ENCODE results near the gene HOPX.
"Not testable (repeated sequence)": the region's sequence is repeated elsewhere in the genome, so short reads cannot be mapped to it uniquely, and the experiment has no call there.

Gene HOPX

DNA sequence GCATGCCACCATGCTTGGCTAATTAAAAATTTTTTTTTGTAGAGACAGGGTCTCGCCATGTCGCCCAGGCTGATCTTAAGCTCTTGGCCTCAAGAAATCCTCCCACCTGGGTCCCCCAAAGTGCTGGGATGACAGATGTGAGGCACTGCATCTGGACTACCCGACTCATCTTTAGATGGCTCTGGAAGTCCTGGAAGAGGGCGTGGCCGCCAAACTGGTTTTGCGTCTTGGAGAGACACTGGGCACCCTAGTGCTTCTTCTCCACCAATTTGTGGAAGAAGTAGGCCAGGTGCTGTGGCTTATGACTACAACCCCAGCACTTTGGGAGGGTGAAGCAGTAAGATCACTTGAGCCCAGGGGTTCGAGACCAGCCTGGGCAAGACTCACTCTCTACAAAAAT lies 47.6 kb downstream of the HOPX start:
- no peak overlapping the region for H3K4me3 ChIP-seq (ENCODE audit: low read length)
- no peak for TF ChIP-seq ZNF274 (IDR thresholded peaks at IDR 0.05; ENCODE audit: low read depth, low read length)

DNA sequence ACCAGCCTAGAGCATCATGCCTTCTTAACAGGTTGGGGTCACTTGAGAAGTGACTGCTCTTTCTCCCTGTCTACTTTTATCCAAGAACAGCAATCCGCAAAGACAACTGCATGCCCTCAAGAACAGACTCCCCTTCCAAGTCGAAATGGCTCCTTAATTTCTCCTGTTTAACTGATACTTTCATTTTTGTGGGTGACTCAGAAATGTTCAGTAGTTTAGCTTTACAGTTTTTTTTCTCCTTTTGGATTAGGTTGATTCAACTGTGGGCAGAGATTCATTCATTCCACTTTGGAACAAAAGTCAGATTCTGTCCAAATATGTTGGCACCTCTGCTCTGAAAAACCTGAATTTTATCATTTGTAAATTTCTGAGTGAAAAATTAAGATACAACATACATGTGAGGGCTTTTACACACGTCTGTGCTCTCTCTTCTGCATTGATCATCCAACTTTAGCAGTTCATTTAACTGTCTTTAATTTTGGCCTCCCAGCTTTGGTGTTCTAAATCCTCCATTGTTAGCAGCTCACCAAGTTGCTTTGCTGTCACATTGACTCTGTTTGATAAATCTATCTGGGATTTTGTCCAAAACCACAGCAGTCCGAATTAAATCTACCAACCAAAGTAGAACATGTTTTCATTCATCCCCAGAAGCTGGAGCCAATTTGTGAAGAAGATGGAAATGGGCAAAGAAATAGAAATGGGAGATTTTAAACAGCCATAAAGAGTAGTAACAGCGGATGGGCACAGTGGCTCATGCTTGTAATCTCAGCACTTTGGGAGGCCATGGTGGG lies 50.0 kb downstream of the HOPX start:
- TF ChIP-seq ZNF274 (IDR thresholded peaks at IDR 0.05; ENCODE audit: low read depth, low read length): no peak
- no peak overlapping the region for H3K4me3 ChIP-seq (ENCODE audit: low read length)

DNA sequence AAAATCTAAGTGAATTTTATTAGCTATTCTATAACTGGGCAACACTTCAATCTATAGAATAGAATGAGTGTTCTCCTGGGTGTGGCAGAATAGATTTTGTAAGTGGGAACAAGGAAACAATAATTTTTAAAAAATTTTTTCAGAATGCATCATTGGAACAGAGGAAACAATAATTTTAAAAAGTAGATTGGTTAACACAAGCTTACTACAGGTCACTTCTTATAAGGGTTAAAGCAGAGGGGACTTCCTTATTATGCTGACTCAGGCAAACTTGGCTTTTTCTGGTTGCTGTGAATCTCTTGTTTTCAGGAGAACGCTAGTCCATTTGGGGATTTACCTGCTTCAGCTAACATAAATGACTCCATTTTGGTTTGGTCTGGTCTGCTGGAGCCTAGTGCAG lies 52.5 kb downstream of the HOPX start:
- TF ChIP-seq ZNF274 (IDR thresholded peaks at IDR 0.05; ENCODE audit: low read depth, low read length): no peak
- H3K4me3 ChIP-seq (ENCODE audit: low read length): no peak overlapping the region

DNA sequence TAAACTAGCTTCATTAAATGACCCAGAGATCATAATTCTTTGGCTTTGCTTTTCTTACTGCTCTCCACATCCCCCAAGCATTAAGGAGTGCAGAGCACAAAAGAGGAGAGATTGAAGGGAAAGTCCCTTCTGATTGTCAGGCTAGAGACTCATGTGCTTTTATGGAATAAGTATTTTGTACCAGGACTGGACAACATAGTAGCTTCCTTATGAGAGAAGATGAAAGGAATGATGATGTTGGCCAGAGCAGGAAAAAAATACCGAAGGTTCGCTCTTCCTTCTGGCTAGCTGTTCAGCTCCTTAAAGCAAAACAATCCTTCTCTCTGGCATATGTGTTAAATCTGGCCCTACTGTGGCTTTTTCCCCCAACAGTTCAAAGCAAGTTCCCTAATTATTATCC lies 53.1 kb downstream of the HOPX start:
- TF ChIP-seq ZNF274 (IDR thresholded peaks at IDR 0.05; ENCODE audit: low read depth, low read length): no peak
- H3K4me3 ChIP-seq (ENCODE audit: low read length): no peak overlapping the region

DNA sequence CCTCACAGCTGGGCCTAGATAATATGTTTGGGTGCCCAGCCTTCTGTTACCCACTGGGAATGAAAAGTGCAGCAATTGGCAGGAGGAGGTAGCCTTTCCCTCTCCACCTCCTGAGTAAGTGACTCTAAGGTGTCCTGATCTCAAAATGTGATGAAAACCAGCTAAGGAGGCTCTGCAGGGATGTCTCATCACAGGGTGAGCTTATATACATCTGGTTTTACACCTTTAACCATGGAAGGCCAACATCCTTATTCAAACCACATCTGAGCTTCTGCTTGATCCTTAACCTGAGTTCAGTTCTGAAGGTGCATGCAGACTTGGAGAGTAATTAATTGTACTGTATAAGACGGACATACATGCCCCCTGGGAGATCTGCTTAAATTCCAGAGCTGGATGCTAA lies 53.7 kb downstream of the HOPX start:
- no peak for TF ChIP-seq ZNF274 (IDR thresholded peaks at IDR 0.05; ENCODE audit: low read depth, low read length)
- no peak overlapping the region for H3K4me3 ChIP-seq (ENCODE audit: low read length)

DNA sequence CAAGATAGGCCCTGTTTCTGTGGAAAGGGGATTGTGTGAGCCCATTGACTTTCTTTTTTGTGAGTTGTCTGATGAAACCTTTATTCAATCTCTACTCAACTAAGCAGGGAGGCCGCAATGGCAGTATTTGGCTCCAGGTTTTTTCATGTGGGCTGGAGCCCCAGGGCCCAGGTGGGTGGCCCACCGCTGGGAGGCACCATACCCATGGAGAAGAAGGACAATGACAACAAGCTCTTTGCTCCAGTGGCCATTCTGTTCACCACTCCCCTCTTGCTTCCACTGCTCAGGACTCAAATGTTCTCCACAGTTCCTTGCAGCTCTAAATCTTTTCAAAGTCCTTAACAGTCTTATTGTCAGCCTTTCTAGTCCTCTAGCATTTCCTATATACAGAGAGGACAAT lies 54.1 kb downstream of the HOPX start:
- TF ChIP-seq ZNF274 (IDR thresholded peaks at IDR 0.05; ENCODE audit: low read depth, low read length): no peak

DNA sequence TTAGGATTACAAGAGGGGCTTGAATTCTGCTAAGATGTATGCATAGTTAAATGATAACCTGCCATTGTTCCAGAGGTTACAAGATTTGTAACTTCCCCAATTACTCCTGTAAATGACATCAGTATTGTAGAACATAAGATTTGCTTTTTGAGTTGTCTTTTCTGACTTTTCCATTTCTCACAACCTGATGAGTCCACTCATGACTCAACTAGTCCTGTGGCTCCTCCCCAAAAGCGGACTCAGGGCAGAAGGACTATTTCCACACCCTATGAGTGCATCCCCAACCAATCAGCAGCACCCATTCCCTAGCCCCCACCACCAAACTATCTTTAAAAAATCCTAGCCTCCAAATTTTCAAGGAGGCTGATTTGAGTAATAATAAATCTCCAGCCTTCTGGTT lies 54.7 kb downstream of the HOPX start:
- TF ChIP-seq ZNF274 (IDR thresholded peaks at IDR 0.05; ENCODE audit: low read depth, low read length): no peak
- no peak overlapping the region for H3K4me3 ChIP-seq (ENCODE audit: low read length)

More for the DNA sequence above, 54.1 kb downstream of the HOPX start:
- no peak overlapping the region for H3K4me3 ChIP-seq (ENCODE audit: low read length)

DNA sequence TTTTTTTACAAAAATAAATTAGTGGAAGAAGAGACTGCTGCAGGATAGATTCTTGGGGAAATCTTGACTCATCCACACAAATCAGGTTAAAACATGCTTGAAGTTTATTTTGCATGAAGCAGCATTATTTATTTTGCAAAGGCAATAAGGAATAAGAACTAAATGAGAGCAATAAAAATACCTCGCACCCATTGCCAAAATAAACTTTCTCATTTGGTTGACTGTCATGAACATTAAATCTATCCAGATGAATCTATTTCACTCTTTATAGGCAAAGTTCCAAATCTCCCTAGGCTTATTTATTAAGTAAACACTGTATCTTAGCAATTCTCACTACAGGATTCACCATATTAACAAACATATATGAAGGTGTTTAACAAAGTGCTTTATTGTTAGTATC lies 58.9 kb downstream of the HOPX start:
- TF ChIP-seq ZNF274 (IDR thresholded peaks at IDR 0.05; ENCODE audit: low read depth, low read length): no peak

DNA sequence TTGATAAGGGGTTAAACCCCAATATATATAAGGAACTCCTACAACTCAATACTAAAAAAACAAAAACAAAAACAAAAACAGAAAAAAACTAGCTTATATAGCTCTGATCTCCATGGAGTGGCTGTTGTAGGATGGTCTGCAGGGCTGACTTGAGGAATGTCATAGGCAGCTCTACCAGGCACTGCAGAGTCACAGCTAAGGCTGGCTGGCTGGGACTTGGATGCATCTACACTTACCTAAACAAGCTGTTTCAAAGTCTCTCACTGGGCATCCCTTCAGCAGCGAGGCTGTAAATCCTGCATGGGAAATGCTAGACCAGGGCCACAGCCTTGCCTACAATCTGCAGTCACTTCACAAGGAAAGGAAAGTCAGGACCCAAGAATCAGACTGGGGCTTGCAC lies 61.3 kb downstream of the HOPX start:
- H3K4me3 ChIP-seq (ENCODE audit: low read length): no peak overlapping the region
- no peak for TF ChIP-seq ZNF274 (IDR thresholded peaks at IDR 0.05; ENCODE audit: low read depth, low read length)

More for the DNA sequence above, 58.9 kb downstream of the HOPX start:
- H3K4me3 ChIP-seq (ENCODE audit: low read length): no peak overlapping the region

DNA sequence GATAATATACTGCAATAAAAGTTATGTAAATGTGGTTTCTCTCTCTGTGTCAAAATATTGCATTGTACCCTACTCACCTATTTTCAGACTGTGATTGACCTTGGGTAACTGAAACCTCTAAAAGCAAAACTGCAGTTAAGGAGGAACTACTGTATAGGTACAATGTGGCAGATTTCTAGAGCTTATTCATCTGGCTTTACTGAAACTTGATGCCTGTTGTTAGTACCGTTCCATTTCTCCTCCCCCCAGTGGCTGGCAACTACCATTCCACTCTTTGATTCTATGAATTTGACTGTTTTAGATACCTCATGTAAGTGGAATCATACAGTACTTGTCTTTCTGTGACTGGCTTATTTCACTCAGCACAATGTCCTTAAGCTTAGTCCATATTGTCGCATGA lies 61.9 kb downstream of the HOPX start:
- no peak overlapping the region for H3K4me3 ChIP-seq (ENCODE audit: low read length)
- no peak for TF ChIP-seq ZNF274 (IDR thresholded peaks at IDR 0.05; ENCODE audit: low read depth, low read length)

DNA sequence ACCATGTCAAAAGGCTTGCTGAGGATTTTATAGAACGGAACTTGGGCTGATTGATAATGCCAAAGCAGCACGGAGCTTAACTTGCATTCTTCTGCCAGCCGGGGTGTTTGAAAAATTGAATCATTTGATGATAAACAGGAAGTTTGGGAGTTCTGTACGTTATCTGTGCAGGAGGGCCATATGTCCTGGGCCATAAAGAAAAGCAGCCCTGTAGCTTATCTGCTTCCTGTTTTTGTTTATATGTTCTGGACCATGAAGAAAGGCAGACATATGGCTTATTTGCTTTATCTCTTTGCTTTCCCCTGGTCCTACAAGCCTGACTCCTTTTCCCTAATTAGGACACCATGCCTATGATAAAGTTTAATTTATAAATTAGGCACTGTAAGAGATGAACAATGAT lies 62.4 kb downstream of the HOPX start:
- no peak for TF ChIP-seq ZNF274 (IDR thresholded peaks at IDR 0.05; ENCODE audit: low read depth, low read length)
- H3K4me3 ChIP-seq (ENCODE audit: low read length): no peak overlapping the region

DNA sequence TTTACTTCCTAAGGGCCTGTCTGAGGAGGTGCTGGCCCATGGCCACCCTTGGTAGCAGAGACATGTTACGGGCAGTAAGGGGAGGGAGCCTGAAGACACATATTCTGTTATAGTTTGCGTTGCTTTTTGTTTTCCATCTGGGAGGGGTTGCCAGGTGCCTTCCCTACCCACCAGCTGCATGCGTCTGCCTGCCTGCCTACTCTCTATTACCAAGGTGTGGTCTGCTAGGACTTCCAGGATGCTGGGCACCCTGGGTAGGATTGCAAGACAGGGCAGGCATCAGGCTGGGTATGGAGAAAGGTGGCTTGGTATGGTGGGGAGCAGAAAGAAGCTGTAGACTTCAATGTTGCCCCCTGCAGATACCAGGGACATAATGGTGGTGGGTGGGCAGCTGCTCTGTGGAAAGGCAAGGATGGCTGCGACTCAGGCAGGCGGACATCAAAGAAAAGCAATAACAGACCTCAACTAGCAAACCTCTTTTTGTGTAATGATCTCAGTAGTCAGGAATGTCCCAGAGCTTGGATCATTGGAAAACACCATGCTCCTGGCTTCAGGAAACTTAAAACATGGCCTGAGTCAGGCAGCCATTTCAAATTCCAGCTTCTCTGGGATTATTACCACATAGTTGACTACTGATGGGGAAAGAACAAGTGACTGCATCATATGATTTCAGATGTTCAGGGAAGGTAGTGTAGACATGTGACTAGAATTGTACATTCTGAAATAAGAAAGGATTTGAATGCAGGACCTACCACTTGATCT lies 67.8 kb downstream of the HOPX start:
- TF ChIP-seq ZNF274 (IDR thresholded peaks at IDR 0.05; ENCODE audit: low read depth, low read length): no peak
- no peak overlapping the region for H3K4me3 ChIP-seq (ENCODE audit: low read length)

DNA sequence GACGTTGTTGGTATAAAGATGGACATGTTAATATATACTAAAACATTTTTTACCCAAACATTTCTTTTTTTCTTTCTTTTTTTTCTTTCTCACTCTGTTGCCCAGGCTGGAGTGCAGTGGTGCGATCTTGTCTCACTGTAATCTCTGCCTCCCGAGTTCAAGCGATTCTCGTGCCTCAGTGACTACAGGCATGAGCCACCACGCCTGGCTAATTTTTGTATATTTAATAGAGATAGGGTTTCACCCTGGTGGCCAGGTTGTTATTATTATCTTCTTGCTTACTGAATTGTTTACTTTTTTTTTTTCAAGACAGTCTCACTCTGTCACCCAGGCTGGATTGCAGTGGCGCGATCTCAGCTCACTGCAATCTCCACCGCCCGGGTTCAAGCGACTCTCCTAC lies 68.8 kb downstream of the HOPX start:
- H3K4me3 ChIP-seq (ENCODE audit: low read length): no peak overlapping the region
- TF ChIP-seq ZNF274 (IDR thresholded peaks at IDR 0.05; ENCODE audit: low read depth, low read length): no peak

DNA sequence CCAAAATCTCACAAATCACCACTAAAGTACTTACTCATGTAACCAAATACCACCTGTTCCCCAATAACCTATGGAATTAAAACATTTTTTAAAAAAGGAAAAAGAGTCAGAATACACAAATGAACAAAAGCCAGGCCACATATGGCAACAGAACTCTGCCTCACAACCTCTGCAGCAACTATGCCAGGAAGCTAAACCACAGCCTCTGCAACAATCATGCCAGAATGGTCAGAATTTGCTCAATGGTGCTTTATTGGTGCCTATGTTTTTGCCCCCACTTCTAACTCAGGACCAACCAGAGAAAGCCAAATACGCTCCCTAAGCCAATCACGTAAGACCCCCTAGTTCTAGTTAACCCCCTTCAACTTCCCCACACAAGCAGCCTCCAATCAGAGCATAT lies 69.6 kb downstream of the HOPX start:
- H3K4me3 ChIP-seq (ENCODE audit: low read length): no peak overlapping the region
- TF ChIP-seq ZNF274 (IDR thresholded peaks at IDR 0.05; ENCODE audit: low read depth, low read length): no peak

DNA sequence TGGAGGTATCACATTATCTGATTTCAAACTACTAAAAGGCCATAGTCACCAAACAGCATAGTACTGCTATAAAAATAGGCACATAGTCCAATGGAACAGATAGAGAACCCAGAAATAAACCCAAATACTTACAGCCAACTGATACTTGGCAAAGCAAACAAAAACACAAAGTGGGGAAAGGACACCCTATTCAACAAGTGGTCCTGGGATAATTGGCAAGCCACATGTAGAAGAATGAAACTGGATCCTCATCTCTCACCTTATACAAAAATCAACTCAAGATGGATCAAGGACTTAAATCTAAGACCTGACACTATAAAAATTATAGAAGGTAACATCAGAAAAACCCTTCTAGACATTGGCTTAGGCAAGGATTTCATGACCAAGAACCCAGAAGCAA lies 70.9 kb downstream of the HOPX start:
- not testable (repeated sequence) for H3K4me3 ChIP-seq (ENCODE audit: low read length)
